RWPE1 (cell line): Measurements from ENCODE around the gene CD28.

Experiments
- CTCF ChIA-PET: fragments of 350-600 bp; sonication (Branson Sonifier 250); formaldehyde crosslinking; extraction: SDS; loops from one replicate; lab custom pipeline; 2021; lab: Yijun Ruan, JAX
- POLR2A ChIA-PET: fragments of 400-600 bp; formaldehyde crosslinking; extraction: SDS; loops from one replicate; lab custom pipeline; 2020; ENCODE audit warnings: antibody characterized with exemption; ENCODE audit not compliant: low non-redundant PET; lab: Yijun Ruan, JAX
- DNase-seq: peaks from one replicate; pipeline ENCODE4 v3.0.0; 2012; ENCODE audit warnings: low spot score
- H3K27ac ChIP-seq: fragments of 450-650 bp; 2 replicates; pipeline ENCODE4 v1.5.1; 2017
- TF ChIP-seq, protein P1 (sequence below): fragments of 450-650 bp; conservative IDR thresholded peaks from 2 replicates; pipeline ENCODE4 v1.5.1; 2017; ENCODE audit warnings: low read depth, mild to moderate bottlenecking

Gene CD28

GRCh38 chr2:203709416-203710040 lies 3.1 kb downstream of the CD28 start:
- no peak overlapping the region for H3K27ac ChIP-seq
- no peak for DNase-seq
- TF ChIP-seq, protein P1, sequence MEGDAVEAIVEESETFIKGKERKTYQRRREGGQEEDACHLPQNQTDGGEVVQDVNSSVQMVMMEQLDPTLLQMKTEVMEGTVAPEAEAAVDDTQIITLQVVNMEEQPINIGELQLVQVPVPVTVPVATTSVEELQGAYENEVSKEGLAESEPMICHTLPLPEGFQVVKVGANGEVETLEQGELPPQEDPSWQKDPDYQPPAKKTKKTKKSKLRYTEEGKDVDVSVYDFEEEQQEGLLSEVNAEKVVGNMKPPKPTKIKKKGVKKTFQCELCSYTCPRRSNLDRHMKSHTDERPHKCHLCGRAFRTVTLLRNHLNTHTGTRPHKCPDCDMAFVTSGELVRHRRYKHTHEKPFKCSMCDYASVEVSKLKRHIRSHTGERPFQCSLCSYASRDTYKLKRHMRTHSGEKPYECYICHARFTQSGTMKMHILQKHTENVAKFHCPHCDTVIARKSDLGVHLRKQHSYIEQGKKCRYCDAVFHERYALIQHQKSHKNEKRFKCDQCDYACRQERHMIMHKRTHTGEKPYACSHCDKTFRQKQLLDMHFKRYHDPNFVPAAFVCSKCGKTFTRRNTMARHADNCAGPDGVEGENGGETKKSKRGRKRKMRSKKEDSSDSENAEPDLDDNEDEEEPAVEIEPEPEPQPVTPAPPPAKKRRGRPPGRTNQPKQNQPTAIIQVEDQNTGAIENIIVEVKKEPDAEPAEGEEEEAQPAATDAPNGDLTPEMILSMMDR = no peak
- ChIA-PET CTCF (interaction anchor here (0.6 to 1.0 kb wide), 3 partner anchors 101 to 147 kb away, joined by 4 to 6 read pairs (median 4); no protein-coding TSS in a partner anchor), POLR2A (no interaction called here)

- ChIA-PET POLR2A (no interaction called here), CTCF (interaction anchor here (0.6 to 1.0 kb wide), 2 partner anchors 105 to 146 kb away, joined by 4 read pairs; no protein-coding TSS in a partner anchor)
- TF ChIP-seq, protein P1 = no peak
- no peak for DNase-seq
- no peak overlapping the region for H3K27ac ChIP-seq
Measured at GRCh38 chr2:203710226-203710625, 3.8 kb downstream of the CD28 start.

GRCh38 chr2:203710952-203711351 lies 4.5 kb downstream of the CD28 start:
- ChIA-PET CTCF (no interaction called here), POLR2A (no interaction called here)
- DNase-seq = no peak
- TF ChIP-seq, protein P1 = no peak
- no peak overlapping the region for H3K27ac ChIP-seq

- POLR2A ChIA-PET = no interaction called here
- TF ChIP-seq, protein P1 = no peak
- CTCF ChIA-PET = no interaction called here
- no peak for DNase-seq
- H3K27ac ChIP-seq = no peak overlapping the region
Measured at GRCh38 chr2:203711399-203711798, 5.0 kb downstream of the CD28 start.

DNA sequence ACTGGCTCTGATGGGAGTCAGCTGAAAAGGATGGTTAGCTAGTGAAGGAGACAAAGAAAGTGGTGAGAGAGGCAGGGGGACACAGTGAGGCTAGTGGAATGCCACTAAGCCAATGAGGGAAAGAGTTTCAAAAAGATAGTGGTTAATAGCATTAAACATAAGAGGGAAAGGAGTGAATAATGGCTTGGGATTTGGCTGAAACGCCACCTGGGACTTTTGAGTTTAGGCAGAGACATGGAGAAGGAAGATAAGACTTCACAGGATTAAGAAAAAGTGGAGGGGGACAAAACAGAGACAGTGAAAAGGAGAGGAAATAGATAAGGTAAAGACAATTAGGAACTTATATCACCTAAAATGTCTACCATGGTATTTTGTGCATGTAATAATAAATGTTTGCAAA lies 6.9 kb downstream of the CD28 start:
- CTCF ChIA-PET = no interaction called here
- no peak for DNase-seq
- TF ChIP-seq, protein P1 = no peak
- no peak overlapping the region for H3K27ac ChIP-seq
- POLR2A ChIA-PET = no interaction called here

GRCh38 chr2:203714112-203714511 lies 7.7 kb downstream of the CD28 start:
- H3K27ac ChIP-seq = no peak overlapping the region
- POLR2A ChIA-PET = no interaction called here
- no peak for DNase-seq
- TF ChIP-seq, protein P1 = no peak
- CTCF ChIA-PET = no interaction called here
